ENCODE data around the gene SVIL. TPM values are rescaled to one million over a fixed set of nuclear protein-coding genes. Genes with fewer than 3 reads are reported as not detected.
"Not testable (repeated sequence)": the region's sequence is repeated elsewhere in the genome, so short reads cannot be mapped to it uniquely, and the experiment has no call there.

The SVIL gene
- polyA plus RNA-seq, 1 experiment: 5.7 TPM

DNA sequence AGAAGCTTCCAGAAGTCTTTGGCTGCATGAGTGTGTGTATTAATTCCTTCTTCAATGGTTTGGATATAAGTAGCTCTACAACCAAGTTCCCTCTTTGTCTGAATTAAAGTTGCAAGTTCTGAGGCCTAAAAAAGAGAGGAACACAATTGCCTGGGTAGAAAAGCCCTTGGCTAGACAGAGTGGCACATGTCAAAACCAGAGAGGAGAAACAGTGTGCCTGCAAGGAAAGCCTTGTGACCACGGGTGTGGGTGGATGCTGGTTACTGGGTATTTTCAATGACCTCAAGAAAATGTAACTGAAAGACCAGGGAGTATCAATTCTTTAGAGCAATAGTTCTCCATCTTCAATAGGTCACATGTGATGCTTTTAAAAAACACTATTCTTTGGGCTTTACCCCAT lies 148.3 kb downstream of the SVIL start:
- no peak for DNase-seq (ENCODE audit: low read depth)
- H3K4me3 ChIP-seq (ENCODE audit: low read depth, low read length): no peak overlapping the region
- POLR2A ChIA-PET: no interaction called here
- no peaks in the 10 kb centered on the region for H3K36me3 ChIP-seq (ENCODE audit: control insufficient read depth, insufficient read depth, low read length)
- H3K27me3 ChIP-seq (ENCODE audit: control insufficient read depth, insufficient read depth, low read length): no peaks in the 10 kb centered on the region
- CTCF ChIA-PET: interaction anchor here (1.0 to 2.3 kb wide), 4 partner anchors 27 to 93 kb away, joined by 3 to 9 read pairs (median 4); no protein-coding TSS in a partner anchor
- TF ChIP-seq, protein P1, sequence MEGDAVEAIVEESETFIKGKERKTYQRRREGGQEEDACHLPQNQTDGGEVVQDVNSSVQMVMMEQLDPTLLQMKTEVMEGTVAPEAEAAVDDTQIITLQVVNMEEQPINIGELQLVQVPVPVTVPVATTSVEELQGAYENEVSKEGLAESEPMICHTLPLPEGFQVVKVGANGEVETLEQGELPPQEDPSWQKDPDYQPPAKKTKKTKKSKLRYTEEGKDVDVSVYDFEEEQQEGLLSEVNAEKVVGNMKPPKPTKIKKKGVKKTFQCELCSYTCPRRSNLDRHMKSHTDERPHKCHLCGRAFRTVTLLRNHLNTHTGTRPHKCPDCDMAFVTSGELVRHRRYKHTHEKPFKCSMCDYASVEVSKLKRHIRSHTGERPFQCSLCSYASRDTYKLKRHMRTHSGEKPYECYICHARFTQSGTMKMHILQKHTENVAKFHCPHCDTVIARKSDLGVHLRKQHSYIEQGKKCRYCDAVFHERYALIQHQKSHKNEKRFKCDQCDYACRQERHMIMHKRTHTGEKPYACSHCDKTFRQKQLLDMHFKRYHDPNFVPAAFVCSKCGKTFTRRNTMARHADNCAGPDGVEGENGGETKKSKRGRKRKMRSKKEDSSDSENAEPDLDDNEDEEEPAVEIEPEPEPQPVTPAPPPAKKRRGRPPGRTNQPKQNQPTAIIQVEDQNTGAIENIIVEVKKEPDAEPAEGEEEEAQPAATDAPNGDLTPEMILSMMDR (IDR thresholded peaks at IDR 0.05; ENCODE audit: insufficient read depth, low read depth, low read length): no peak

DNA sequence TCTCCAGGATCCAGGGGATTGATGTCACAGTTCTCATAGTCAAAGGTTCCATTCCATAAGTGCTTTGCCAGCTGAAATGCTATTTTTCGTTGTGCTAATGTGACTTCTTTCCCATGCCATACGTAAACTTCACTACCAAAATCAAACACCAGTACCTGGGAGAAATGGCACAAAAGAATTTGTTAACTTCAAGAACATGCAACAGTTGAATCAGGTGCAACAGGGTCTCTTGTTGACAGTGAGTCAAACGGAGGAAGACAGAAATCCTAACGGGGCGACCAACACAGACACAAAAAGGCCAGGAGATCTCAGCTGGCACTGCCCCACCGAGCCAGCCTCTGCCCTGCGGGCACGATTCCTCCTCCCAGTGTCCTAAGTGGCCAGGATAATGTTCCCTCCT lies 150.1 kb downstream of the SVIL start:
- POLR2A ChIA-PET; H3K4me3 ChIP-seq (ENCODE audit: low read depth, low read length); H3K27me3 ChIP-seq (ENCODE audit: control insufficient read depth, insufficient read depth, low read length); H3K36me3 ChIP-seq (ENCODE audit: control insufficient read depth, insufficient read depth, low read length); DNase-seq (ENCODE audit: low read depth): not testable (repeated sequence)
- CTCF ChIA-PET: interaction anchor here (1.7 kb wide), 1 partner anchor 29 kb away, joined by 4 read pairs; no protein-coding TSS in a partner anchor

DNA sequence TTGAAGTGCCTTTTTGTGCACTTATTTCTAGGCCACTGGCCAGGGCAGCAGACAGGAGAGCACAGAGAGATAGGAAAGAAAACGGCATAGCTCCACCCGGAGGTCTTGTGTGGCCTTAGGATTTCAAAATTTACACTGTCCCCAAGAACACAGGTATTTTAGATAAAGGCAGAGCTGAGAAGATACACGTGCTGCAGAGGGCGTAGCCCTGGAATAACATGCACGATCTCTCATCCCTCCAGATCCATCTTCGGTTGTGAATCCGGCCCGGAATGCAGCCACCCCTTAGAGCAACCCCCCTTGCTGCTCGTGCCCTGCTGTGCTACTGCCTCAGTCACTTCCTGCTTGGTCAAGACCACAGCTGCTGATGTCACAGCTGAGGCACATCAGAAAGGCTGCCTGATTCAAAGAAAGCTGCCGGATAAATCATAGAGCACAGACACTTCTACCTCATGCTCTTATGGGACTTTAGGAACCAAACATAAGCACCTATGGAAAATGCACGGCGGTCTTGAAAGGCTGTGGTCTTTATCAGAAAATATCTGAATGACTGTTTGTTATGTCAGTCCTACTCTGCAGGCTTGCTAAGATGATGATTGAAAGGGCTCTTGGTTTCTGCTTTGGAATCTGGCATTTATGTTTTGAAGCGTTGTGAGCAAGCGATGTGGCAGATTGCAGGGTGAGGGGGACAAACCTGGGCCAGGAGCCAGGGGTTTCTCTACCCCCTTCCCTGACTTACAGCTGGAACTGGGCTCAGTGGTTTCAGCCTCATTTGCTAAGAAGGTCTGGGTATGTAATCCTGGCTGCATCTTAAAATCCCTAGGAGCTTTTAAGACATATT lies 152.0 kb downstream of the SVIL start:
- no peaks in the 10 kb centered on the region for H3K27me3 ChIP-seq (ENCODE audit: control insufficient read depth, insufficient read depth, low read length)
- ChIA-PET CTCF (interaction anchor here (0.6 to 2.9 kb wide), 8 partner anchors 12 to 235 kb away, joined by 3 to 13 read pairs (median 4); no protein-coding TSS in a partner anchor), POLR2A (no interaction called here)
- DNase-seq (ENCODE audit: low read depth): no peak
- no peaks in the 10 kb centered on the region; the same call in 1 of the 2 replicates for H3K36me3 ChIP-seq (ENCODE audit: control insufficient read depth, insufficient read depth, low read length)
- TF ChIP-seq, protein P1 (IDR thresholded peaks at IDR 0.05; ENCODE audit: insufficient read depth, low read depth, low read length): no peak
- H3K4me3 ChIP-seq (ENCODE audit: low read depth, low read length): no peak overlapping the region

DNA sequence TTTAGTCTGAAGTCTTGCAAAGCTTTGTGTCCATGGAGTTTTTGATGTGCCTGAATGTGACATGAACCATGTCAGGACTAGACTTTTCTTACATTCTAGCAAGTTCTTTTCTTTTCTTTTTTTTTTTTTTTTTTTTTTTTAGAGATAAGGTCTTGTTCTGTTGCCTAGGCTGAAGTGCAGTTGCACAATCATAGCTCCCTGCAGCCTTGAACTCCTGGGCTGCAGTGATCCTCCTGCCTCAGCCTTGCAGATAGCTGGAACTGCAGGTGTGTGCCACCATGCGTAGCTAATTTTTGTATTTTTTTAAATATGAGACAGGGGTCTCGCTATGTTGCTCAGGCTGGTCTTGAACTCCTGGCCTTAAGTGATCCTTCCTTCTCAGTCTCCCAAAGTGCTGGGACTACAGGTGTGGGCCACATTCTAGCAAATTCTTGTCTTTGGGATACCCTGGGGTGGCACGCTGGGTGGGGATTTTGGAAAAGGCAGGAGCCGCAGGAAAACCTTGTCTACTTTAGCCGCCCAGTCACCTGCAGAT lies 152.8 kb downstream of the SVIL start:
- TF ChIP-seq, protein P1 (IDR thresholded peaks at IDR 0.05; ENCODE audit: insufficient read depth, low read depth, low read length): no peak
- Histone ChIP-seq H3K4me3 (ENCODE audit: low read depth, low read length) (no peak overlapping the region), H3K36me3 (ENCODE audit: control insufficient read depth, insufficient read depth, low read length) (no peaks in the 10 kb centered on the region; the same call in 1 of the 2 replicates), H3K27me3 (ENCODE audit: control insufficient read depth, insufficient read depth, low read length) (no peaks in the 10 kb centered on the region)
- ChIA-PET CTCF (interaction anchor here (0.9 to 2.9 kb wide), 5 partner anchors 11 to 89 kb away, joined by 3 to 13 read pairs (median 7); no protein-coding TSS in a partner anchor), POLR2A (no interaction called here)
- no peak for DNase-seq (ENCODE audit: low read depth)

DNA sequence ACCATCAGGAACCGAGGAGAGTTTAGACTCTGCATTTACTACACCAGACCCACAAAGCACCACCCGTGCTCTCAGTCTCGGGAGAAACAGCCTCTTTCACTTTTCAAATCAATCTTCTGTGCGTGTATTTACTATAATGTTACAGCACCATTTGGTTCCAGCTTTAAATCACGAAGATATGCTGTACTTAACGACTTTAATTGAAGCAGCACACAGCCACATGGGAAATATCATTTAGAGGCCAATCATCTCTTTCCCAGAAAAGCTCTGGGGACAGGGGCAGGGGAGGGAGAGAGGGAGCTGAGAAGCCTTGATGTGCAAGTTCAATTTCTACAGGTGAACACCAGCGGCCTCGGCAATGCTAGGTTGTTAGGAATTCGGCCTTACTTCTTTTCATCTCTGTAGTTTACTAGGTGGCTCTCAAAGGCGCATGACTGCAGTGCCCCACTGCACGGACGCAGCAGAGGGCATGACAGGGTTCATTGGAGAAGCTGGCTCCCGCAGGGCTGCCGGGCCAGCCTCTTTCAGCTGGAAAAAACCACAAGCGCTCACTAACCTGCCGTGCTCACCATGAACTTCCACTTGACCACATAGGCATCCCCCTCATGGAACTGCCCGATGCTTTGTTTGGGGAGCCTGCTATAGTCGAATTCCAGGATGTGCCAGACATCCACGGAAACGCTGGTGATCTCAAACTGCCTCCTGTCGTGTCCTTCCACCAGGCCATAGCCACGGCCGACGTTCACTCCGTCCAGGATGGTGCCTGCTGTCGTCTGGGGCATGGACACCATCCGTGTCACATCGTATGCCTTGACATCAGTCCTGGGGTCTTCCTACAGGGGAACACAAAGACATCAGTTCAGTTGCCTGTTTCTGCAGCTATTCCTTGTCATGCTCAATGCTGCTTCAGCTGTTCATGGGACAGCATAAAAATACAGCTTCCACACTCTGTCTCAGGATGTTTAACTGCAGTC lies 154.5 kb downstream of the SVIL start:
- ChIA-PET POLR2A (no interaction called here), CTCF (interaction anchor here (1.1 kb wide), 3 partner anchors 10 to 32 kb away, joined by 3 read pairs; no protein-coding TSS in a partner anchor)
- Histone ChIP-seq H3K36me3 (ENCODE audit: control insufficient read depth, insufficient read depth, low read length) (no peaks in the 10 kb centered on the region; the same call in 1 of the 2 replicates), H3K27me3 (ENCODE audit: control insufficient read depth, insufficient read depth, low read length) (no peaks in the 10 kb centered on the region), H3K4me3 (ENCODE audit: low read depth, low read length) (no peak overlapping the region)
- no peak for DNase-seq (ENCODE audit: low read depth)
- TF ChIP-seq, protein P1 (IDR thresholded peaks at IDR 0.05; ENCODE audit: insufficient read depth, low read depth, low read length): no peak

Measured in BJ (cell line).